ENCODE data around the gene CD200.

Gene CD200, protein sequence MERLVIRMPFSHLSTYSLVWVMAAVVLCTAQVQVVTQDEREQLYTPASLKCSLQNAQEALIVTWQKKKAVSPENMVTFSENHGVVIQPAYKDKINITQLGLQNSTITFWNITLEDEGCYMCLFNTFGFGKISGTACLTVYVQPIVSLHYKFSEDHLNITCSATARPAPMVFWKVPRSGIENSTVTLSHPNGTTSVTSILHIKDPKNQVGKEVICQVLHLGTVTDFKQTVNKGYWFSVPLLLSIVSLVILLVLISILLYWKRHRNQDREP

GRCh38 chr3:112333002-112333380 is at the start of gene CD200:
TSS of gene CD200 (plus strand) at chr3:112333156. CDS start at chr3:112333213, 57 bp downstream.
- in situ Hi-C loops (cut with MboI; ENCODE audit: low sequenced_read_pairs) = no loop called here

GRCh38 chr3:112289011-112289410 is 43.9 kb upstream of the CD200 start:
- in situ Hi-C loops (cut with MboI; ENCODE audit: low sequenced_read_pairs) = no loop called here

DNA sequence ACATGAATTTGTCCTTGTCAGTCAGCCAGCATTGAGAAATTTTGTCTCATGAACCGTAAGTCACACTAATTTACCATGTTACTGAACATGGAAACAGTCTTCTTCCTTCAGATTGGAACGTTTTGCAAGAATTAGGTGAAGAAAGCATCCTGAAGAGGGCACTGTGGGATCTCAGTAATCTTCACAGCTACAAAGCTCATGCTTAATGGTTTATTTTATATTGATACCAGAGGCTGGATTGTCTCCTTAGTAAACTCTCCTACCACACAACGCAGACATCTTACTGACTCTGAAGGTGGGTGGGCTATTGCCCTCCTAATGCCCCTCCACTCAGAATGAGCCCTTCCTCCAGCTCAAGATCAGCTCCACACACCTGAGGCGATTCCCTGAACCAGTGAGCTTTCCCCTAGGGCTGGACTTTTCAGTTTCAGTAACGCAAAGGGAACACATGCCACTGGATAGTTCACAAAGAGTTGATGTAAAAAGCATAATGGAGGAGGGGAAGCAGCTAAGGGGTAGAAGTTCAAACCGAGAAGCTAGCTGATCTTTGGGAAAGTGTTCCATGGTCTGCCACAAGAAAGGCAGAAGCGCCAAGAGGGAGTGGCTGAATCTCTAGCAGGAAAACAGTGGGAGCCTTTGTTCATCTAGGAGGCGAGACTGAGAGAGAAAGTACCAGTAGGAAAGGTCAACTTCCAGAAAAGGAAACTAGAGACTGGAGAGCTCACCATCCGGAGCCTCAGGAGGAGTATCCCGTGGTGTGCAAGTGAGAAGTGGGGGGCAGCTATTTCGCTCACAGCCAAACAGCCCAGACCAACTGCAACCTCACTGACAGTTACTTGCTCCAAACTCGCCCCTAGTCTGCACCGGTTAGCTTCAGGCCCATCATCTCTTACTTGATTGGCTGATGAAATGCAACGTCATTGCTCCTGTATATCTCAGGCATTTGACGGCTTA is 39.3 kb upstream of the CD200 start, which contains the start of gene SLC9C1:
TSS of gene SLC9C1 (minus strand) at position 849 of the 954 bp plus-strand sequence. CDS start 7,425 bp downstream, outside the sequence.
- in situ Hi-C loops (cut with MboI; ENCODE audit: low sequenced_read_pairs) = no loop called here

DNA sequence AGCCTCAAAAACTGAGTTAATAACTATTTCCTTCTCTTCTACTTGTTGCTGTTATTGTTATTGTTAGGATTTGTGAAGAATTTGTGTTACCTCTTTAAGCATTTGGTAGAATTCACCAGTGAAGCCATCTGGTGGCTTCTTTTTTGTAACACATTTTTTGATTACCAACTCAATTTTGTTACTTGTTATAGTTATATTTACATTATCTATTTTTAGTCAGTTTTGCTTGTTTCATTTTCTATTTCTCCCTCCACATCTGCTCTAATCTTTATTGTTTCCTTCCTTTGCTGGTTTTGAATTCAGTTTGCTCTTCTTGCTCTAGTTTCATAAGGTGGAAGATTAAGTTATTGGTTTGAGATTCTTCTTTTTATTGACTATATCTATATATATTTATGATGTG is 35.2 kb upstream of the CD200 start:
- in situ Hi-C loops (cut with MboI; ENCODE audit: low sequenced_read_pairs) = no loop called here

DNA sequence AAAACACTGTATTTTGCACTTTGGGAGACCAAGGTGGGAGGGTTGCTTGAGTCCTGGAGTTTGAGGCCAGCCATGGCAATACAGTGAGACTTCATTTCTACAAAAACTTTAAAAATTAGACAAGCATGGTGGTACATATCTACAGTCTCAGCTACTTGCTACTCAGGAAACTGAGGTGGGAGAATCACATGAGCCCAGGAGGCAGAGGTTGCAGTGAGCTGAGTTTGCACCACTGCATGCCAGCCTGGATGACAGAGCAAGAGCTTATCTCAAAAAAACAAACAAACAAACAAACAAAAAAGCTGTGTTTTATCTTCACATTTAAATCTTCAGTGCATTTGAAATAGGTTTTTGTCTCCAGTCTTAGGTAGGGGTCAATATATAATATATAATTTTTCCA is 34.2 kb upstream of the CD200 start:
- in situ Hi-C loops (cut with MboI; ENCODE audit: low sequenced_read_pairs) = no loop called here

DNA sequence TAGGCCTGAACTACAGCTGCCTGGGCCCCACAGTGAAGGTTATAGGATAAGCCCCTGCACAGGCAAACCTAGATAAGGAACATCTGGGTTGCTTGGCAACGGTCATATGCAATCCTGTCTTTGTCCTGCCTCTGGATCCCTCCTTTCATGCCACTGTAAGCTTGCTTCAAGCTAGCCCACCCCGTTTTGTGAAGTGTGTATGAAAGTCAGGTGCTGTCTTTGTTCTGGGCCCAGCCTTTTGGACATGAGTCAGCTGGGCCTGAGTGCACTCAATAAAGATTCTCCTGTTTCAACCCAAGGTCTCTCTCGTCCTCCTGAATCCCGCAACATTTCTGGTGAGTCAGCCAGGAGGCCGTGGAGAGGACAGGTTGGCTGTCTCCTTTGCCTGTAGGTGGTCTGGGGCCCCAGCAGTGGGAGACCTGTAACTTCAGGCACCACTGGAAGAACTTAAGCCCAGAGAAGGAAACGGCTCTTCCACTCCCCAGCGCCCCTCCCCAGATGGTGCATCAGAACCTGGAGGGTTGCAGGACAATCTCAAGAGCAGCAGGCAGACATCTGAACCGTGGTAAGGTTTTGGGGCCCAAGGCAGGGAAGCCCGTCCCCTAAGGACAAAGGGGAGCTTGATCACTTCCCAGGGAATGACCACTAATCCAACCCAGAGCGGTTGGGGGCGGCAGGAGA is 30.7 kb upstream of the CD200 start:
- in situ Hi-C loops (cut with MboI; ENCODE audit: low sequenced_read_pairs) = loop anchor here (25.0 kb wide), 1 partner anchor 190 kb away; no protein-coding TSS in a partner anchor

DNA sequence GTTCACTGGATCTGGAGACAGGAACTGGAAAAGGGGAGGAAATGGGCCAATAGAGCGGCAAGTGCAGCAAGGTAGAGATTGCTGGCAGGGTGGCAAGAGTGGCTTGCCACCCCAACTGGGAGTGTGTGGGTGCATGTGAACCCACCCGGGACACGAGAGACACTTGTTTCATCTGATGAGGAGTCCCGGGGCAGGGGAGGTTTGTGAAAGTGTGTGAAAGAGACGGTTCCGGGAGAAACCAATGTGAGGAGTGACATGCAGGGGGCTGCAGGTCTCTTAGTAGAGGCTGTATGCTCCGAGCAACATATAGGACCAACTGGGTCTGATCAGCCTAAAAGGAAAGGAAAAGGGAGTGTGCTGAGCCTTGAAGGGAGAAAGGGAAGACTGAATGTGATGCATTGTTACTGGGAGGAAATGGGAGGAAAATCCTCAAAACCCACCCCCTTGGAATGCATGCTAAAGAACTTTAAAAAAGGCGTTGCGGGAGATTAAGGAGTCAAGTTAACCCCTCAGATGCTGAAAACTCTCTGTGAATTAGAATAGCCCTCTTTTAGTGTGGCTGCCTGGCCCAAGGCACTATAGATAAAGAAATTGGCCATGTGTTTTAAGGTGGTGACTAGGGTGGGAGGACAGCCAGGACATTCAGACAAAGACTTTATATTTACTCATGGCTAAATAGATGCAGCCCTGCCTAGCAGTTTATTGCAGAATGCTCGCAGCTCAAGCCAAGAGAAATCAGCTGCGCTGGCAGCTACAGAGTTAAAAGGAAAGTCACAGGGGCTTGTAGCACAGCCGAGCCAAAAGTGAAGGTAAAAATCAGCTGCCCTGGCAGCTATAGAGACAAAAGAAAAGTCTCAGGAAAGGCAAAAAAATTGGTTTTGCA is 29.8 kb upstream of the CD200 start:
- in situ Hi-C loops (cut with MboI; ENCODE audit: low sequenced_read_pairs) = loop anchor here (25.0 kb wide), 1 partner anchor 191 kb away; no protein-coding TSS in a partner anchor

GRCh38 chr3:112303764-112304325 is 29.1 kb upstream of the CD200 start:
- in situ Hi-C loops (cut with MboI; ENCODE audit: low sequenced_read_pairs) = loop anchor here (25.0 kb wide), 1 partner anchor 192 kb away; no protein-coding TSS in a partner anchor

DNA sequence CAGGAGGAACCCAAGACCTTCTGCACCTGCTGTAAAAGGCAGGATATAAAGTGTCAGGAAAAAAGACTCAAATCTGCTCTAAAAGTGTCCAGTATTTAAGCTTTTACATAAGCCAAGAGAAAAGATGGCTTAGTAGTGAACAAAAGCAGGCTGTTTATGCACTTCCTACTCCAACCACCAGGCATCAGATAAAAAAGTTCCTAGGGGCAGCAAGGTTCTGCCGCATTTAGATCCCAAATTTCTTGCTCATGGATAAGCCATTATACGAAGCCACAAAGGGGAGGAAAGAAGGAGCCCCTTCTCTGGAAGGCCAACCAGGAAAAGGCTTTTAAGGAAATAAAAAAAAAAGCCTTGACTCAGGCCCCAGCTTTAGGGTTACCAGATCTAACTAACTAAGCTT is 28.3 kb upstream of the CD200 start:
- in situ Hi-C loops (cut with MboI; ENCODE audit: low sequenced_read_pairs) = loop anchor here (25.0 kb wide), 1 partner anchor 192 kb away; no protein-coding TSS in a partner anchor

DNA sequence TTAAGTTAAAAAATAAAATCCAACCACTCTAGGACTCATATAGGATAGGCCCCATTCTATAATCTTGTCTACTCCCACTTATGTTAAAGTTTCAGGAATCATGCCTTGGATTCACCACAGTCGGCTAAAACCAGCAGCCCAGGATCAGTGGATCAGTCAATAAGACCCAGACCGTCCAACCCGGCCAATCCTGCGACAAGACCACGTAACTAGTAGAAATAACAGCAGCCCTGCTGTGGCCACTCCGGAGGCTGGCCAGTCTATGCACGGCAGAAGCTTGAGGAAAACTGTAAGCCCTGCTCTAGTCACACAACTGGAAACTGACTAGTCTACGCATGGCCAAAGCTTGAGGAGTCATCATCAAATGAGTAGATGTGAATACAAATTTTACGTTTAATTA is 26.1 kb upstream of the CD200 start:
- in situ Hi-C loops (cut with MboI; ENCODE audit: low sequenced_read_pairs) = loop anchor here (25.0 kb wide), 1 partner anchor 195 kb away; no protein-coding TSS in a partner anchor

GRCh38 chr3:112307557-112307956 is 25.4 kb upstream of the CD200 start:
- in situ Hi-C loops (cut with MboI; ENCODE audit: low sequenced_read_pairs) = loop anchor here (25.0 kb wide), 1 partner anchor 195 kb away; no protein-coding TSS in a partner anchor

GRCh38 chr3:112308151-112308911 is 24.6 kb upstream of the CD200 start:
- in situ Hi-C loops (cut with MboI; ENCODE audit: low sequenced_read_pairs) = loop anchor here (25.0 kb wide), 1 partner anchor 196 kb away; no protein-coding TSS in a partner anchor

DNA sequence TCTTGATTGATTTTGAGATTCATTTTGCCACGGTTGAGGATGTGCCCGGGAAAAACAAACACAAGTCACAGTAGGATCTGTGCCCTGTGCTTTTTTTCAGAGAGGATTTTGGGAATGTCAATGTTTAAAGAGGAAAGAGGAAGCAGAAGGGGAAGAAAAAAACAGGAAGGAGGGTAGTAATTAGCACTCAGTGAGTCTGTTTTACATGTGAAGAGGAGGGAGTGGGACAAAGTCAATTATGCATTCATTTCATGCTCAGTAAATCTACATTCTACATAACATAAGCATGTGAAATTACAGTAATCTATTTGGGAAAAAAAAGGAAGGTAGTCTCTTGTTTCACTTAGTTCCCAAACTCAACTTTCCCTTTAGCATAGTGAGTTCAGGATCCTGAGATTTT is 18.3 kb upstream of the CD200 start:
- in situ Hi-C loops (cut with MboI; ENCODE audit: low sequenced_read_pairs) = loop anchor here (25.0 kb wide), 1 partner anchor 202 kb away; no protein-coding TSS in a partner anchor

DNA sequence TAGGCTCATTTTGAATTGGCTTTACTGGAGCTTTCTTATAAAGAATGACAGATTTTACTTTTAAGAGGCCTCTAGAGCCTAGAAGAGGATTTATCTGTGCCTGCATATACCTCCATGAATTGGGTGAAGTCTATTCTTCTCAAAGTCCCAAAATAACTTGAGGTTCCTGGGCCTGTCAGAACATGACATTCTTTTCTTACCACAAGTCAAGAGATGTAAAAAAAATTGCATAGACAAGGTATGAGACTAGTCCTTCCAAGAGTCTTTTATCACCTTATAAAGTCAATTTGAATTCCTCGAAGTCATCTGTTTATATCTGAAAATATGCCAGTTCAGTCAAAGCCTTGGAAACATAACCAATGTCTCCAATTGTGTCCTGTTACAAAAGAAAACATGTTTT is 17.2 kb upstream of the CD200 start:
- in situ Hi-C loops (cut with MboI; ENCODE audit: low sequenced_read_pairs) = loop anchor here (25.0 kb wide), 1 partner anchor 203 kb away; no protein-coding TSS in a partner anchor

GRCh38 chr3:112319516-112320276 is 13.3 kb upstream of the CD200 start:
- in situ Hi-C loops (cut with MboI; ENCODE audit: low sequenced_read_pairs) = loop anchor here (10.0 to 25.0 kb wide), 2 partner anchors 205 to 207 kb away; no protein-coding TSS in a partner anchor

DNA sequence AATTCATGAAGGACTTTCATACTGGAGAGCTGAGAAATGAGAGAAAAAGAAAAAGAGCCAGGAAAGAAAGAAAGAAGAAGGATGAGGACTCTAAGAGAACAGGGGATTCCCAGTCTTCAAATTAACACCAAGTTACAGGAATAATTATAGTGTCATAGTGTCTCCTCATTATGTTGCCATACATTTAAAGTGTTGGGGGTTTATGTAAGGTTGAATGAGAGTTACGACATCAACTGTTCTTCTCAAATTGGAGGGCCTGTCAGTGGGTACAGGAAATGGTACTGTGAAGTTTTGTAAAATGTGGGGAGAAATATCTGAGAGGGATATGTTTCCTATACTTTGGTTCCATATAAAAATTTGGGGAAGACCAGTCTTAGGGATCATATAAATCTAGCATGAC is 12.3 kb upstream of the CD200 start:
- in situ Hi-C loops (cut with MboI; ENCODE audit: low sequenced_read_pairs) = loop anchor here (10.0 to 25.0 kb wide), 2 partner anchors 204 to 208 kb away; no protein-coding TSS in a partner anchor

GRCh38 chr3:112321867-112322652 is 10.9 kb upstream of the CD200 start:
- in situ Hi-C loops (cut with MboI; ENCODE audit: low sequenced_read_pairs) = loop anchor here (10.0 to 25.0 kb wide), 2 partner anchors 203 to 210 kb away; no protein-coding TSS in a partner anchor
